Upper lobe of left lung (tissue), 4 donors: Measurements from ENCODE around the gene MAPK13.

Experiments
- CTCF ChIP-seq, 6 experiments: fragments of 450-650 bp in 4 of 6; fragments of 200-600 bp in 2 of 6; sonication (generic) in 2 of 6; IDR thresholded peaks; one replicate each; pipeline ENCODE4 v1.5.1; 2016 to 2019; ENCODE audit warnings: antibody characterized with exemption in 6 of 6
- POLR2A ChIP-seq, 4 donors: fragments of 450-650 bp; IDR thresholded peaks; one replicate each; pipeline ENCODE4 v1.5.1; 2016 to 2017; ENCODE audit warnings: antibody characterized with exemption in 4 of 4, mild to moderate bottlenecking in 2 of 4

- TF ChIP-seq CTCF (IDR thresholded peaks at IDR 0.05) (no peak), POLR2A (IDR thresholded peaks at IDR 0.05) (peak in 2 of 4 donors; percentile 51 to 67)
Observed at GRCh38 chr6:36129941-36130666, at the start of gene MAPK13.
